Measurements from ENCODE around the gene TLK2.

DNA sequence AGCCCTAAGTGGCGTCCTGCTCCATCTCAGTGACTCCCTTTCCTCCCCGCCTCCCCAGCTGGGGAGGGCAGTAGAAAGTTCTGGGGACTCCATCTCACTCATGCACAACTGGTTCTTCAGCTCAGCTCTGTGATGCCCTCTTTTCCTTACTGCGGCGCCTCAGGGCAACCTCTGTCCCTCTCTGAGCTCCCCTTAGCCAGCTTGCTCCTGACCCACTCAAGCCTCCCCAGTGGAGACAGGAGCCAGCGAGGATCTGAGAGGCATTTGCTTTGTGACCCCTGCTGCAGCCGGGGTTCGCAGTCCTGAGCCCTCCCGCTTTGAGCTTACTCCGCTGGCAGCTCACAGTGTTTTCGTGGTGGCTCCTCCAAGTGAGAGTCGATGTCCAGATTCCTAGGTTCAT is 142.6 kb downstream of the TLK2 start:
- TF ChIP-seq MYC (IDR thresholded peaks at IDR 0.05; ENCODE audit: low read depth, low read length) (no peak), POLR2A (IDR thresholded peaks at IDR 0.05; ENCODE audit: extremely low read depth, insufficient read length) (no peak)
- TF ChIP-seq, protein P1, sequence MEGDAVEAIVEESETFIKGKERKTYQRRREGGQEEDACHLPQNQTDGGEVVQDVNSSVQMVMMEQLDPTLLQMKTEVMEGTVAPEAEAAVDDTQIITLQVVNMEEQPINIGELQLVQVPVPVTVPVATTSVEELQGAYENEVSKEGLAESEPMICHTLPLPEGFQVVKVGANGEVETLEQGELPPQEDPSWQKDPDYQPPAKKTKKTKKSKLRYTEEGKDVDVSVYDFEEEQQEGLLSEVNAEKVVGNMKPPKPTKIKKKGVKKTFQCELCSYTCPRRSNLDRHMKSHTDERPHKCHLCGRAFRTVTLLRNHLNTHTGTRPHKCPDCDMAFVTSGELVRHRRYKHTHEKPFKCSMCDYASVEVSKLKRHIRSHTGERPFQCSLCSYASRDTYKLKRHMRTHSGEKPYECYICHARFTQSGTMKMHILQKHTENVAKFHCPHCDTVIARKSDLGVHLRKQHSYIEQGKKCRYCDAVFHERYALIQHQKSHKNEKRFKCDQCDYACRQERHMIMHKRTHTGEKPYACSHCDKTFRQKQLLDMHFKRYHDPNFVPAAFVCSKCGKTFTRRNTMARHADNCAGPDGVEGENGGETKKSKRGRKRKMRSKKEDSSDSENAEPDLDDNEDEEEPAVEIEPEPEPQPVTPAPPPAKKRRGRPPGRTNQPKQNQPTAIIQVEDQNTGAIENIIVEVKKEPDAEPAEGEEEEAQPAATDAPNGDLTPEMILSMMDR (IDR thresholded peaks at IDR 0.05; ENCODE audit: low read depth, low read length) = no peak
- TF ChIP-seq, protein P2, sequence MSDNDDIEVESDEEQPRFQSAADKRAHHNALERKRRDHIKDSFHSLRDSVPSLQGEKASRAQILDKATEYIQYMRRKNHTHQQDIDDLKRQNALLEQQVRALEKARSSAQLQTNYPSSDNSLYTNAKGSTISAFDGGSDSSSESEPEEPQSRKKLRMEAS (IDR thresholded peaks at IDR 0.05; ENCODE audit: low read depth, low read length) = no peak

Measured in NB4 (cell line).